Measurements from ENCODE around the gene CLPTM1. TPM values are rescaled to one million over a fixed set of nuclear protein-coding genes. Genes with fewer than 3 reads are reported as not detected.

Gene CLPTM1
- total and polyA plus RNA-seq, 9 of the 15 experiments (the other 6 are each of a cell fraction or from before 2014, with no cell fraction given), result 0.37 to 96.0 (median 27.5) TPM

DNA sequence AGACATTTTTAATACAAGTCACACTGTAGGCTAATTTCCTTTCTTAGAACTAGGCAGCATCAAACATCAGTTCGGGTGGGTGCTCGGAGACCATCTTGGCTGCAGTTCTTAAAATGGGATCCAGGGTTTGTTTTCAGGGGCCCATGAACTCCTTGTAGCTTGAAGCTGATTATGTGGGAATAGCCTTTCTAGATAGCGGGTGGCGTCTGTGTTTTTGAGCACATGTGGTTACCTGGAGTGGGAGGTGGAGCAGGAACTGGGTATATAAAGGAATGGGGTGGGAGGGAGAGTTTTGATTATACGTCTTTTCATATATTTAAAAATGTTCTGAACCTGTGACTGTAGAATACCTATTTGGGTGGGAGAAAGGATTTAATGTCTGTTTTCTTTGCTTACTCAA lies 12.9 kb downstream of the CLPTM1 start:
- BruUV-seq (replicated peaks), result no TSS peak
- Histone ChIP-seq H3K9me1 (ENCODE audit: control insufficient read depth, insufficient read depth, low read length) (no peaks in the 10 kb centered on the region), H3K27me3 (ENCODE audit: control insufficient read depth in 2 of 2, insufficient read depth in 2 of 2, low read length in 2 of 2) (no peaks in the 10 kb centered on the region), H3K9ac (ENCODE audit: insufficient read depth in 1 of 2, low read depth in 2 of 2, low read length in 2 of 2) (no peak overlapping the region), H3K79me2 (ENCODE audit: control insufficient read depth, insufficient read depth, low read length) (peaks cover 3% of the 10 kb centered on the region; the same call in 1 of the 3 replicates), H3K4me3 (no peak overlapping the region), H2AFZ (ENCODE audit: low read depth, low read length) (no peak overlapping the region), H3K4me1 (replicated peaks in 1 of 2; ENCODE audit: control insufficient read depth in 2 of 2, insufficient read depth in 2 of 2, low read length in 2 of 2) (peaks cover 0 to 5% of the 10 kb centered on the region in 2 experiments; a peak in 1 of 5 replicates), H4K20me1 (replicated peaks; ENCODE audit: control insufficient read depth, insufficient read depth, low read length) (no peaks in the 10 kb centered on the region), H3K27ac (ENCODE audit: extremely low read depth, low read depth, low read length) (no peak overlapping the region), H3K4me2 (ENCODE audit: insufficient read depth, low read length) (no peak overlapping the region), H3K9me3 (replicated peaks; ENCODE audit: control insufficient read depth, insufficient read depth, low read depth, low read length) (no peaks in the 10 kb centered on the region), H3K36me3 (ENCODE audit: control insufficient read depth, insufficient read depth, low read length) (peaks cover 47% of the 10 kb centered on the region; the same call in 2 of the 3 replicates)
- TF ChIP-seq TFAP4 (CRISPR knock-in tag; IDR thresholded peaks at IDR 0.05; ENCODE audit: borderline replicate concordance) (no peak), MXD1 (CRISPR knock-in tag; IDR thresholded peaks at IDR 0.05; ENCODE audit: borderline replicate concordance, poor library complexity, severe bottlenecking) (no peak)
- TF ChIP-seq, protein P1, sequence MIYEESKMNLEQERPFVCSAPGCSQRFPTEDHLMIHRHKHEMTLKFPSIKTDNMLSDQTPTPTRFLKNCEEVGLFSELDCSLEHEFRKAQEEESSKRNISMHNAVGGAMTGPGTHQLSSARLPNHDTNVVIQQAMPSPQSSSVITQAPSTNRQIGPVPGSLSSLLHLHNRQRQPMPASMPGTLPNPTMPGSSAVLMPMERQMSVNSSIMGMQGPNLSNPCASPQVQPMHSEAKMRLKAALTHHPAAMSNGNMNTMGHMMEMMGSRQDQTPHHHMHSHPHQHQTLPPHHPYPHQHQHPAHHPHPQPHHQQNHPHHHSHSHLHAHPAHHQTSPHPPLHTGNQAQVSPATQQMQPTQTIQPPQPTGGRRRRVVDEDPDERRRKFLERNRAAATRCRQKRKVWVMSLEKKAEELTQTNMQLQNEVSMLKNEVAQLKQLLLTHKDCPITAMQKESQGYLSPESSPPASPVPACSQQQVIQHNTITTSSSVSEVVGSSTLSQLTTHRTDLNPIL (CRISPR knock-in tag; IDR thresholded peaks at IDR 0.05), result no peak
- ATAC-seq (no peak), FAIRE-seq (no peak), DNase-seq (ENCODE audit: extremely low read depth in 1 of 4, low spot score in 3 of 4) (no peak)
- in situ Hi-C loops (cut with MboI), result no loop called here
- POLR2A ChIA-PET, result interaction anchor here (0.8 to 1.0 kb wide), 3 partner anchors 9 to 76 kb away, joined by 3 read pairs; no protein-coding TSS in a partner anchor
- intact Hi-C loops (cut with micrococcal nuclease), result no loop called here
- WGBS (ENCODE audit: insufficient coverage, low coverage, missing lambda C conversion rate), result 95% methylated on average over 5 of the region's 5 CpGs
- CTCF ChIA-PET (ENCODE audit: low intra/inter-chr PET ratio), result no interaction called here

All from K562 (cell line).